Measurements from ENCODE around the gene SHANK3.
A peak's percentile ranks its signal among the peaks of the same experiment; 100 is the strongest.

The SHANK3 gene

DNA sequence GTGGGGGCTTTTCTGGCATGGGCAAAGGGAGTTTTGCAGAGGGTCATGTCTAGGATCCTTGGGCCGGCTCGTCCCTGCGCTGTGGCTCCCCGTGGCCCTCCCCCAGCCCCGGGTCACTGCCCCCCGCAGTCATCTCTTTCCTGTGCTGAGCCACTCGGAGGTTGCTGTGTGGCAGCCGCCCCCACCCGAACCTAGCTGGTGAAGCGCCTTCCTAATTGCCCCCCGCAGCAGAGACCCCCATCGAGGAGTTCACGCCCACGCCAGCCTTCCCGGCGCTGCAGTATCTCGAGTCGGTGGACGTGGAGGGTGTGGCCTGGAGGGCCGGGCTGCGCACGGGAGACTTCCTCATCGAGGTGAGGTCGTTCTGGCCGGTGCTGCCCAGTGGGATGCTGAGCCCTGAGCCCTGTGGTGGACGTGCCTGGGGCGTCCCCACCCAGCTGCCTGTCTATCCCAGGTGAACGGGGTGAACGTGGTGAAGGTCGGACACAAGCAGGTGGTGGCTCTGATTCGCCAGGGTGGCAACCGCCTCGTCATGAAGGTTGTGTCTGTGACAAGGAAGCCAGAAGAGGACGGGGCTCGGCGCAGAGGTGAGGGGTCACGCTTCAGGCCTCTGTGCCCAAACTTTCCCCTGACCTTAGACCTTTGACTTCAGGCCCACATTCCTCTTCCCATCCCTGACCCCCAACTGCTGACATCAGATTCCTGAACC is 32.0 kb downstream of the SHANK3 start:
- no peak overlapping the region for H3K4me3 ChIP-seq (ENCODE audit: low read depth, low read length)
- CTCF ChIA-PET: no interaction called here
- H3K4me1 ChIP-seq (ENCODE audit: control insufficient read depth, insufficient read depth, low read length): no peaks in the 10 kb centered on the region
- H3K27ac ChIP-seq (ENCODE audit: extremely low read depth, low read depth, low read length): no peak overlapping the region
- peaks cover 0 to 65% of the 10 kb centered on the region in 2 experiments; a peak in 2 of 3 replicates for H3K36me3 ChIP-seq (ENCODE audit: control insufficient read depth in 2 of 2, insufficient read depth in 1 of 2, low read length in 2 of 2)
- H3K9me3 ChIP-seq (ENCODE audit: control insufficient read depth, insufficient read depth, low read depth, low read length): no peaks in the 10 kb centered on the region
- TF ChIP-seq HOXA7 (CRISPR knock-in tag; IDR thresholded peaks at IDR 0.05; ENCODE audit: borderline replicate concordance) (no peak), ZNF600 (tag by site-specific recombination; IDR thresholded peaks at IDR 0.05) (no peak), SP2 (tag by site-specific recombination; IDR thresholded peaks at IDR 0.05) (no peak), GLIS2 (tag by site-specific recombination; IDR thresholded peaks at IDR 0.05) (no peak), MZF1 (tag by site-specific recombination; IDR thresholded peaks at IDR 0.05; ENCODE audit: borderline replicate concordance) (no peak), ZNF324 (tag by site-specific recombination; IDR thresholded peaks at IDR 0.05) (no peak), SP7 (tag by site-specific recombination; IDR thresholded peaks at IDR 0.05) (no peak), ZNF366 (tag by site-specific recombination; conservative IDR thresholded peaks at IDR 0.05) (no peak), ZNF664 (tag by site-specific recombination; IDR thresholded peaks at IDR 0.05) (no peak), ZNF792 (tag by site-specific recombination; IDR thresholded peaks at IDR 0.05) (no peak), ZNF544 (tag by site-specific recombination; IDR thresholded peaks at IDR 0.05) (no peak), ZNF292 (tag by site-specific recombination; IDR thresholded peaks at IDR 0.05; ENCODE audit: borderline replicate concordance, low read depth) (no peak), ZNF654 (tag by site-specific recombination; IDR thresholded peaks at IDR 0.05; ENCODE audit: low read depth) (no peak), PRDM4 (tag by site-specific recombination; IDR thresholded peaks at IDR 0.05) (no peak), ZBTB20 (tag by site-specific recombination; IDR thresholded peaks at IDR 0.05) (no peak), ZNF350 (tag by site-specific recombination; IDR thresholded peaks at IDR 0.05) (no peak)
- TF ChIP-seq, protein P1, sequence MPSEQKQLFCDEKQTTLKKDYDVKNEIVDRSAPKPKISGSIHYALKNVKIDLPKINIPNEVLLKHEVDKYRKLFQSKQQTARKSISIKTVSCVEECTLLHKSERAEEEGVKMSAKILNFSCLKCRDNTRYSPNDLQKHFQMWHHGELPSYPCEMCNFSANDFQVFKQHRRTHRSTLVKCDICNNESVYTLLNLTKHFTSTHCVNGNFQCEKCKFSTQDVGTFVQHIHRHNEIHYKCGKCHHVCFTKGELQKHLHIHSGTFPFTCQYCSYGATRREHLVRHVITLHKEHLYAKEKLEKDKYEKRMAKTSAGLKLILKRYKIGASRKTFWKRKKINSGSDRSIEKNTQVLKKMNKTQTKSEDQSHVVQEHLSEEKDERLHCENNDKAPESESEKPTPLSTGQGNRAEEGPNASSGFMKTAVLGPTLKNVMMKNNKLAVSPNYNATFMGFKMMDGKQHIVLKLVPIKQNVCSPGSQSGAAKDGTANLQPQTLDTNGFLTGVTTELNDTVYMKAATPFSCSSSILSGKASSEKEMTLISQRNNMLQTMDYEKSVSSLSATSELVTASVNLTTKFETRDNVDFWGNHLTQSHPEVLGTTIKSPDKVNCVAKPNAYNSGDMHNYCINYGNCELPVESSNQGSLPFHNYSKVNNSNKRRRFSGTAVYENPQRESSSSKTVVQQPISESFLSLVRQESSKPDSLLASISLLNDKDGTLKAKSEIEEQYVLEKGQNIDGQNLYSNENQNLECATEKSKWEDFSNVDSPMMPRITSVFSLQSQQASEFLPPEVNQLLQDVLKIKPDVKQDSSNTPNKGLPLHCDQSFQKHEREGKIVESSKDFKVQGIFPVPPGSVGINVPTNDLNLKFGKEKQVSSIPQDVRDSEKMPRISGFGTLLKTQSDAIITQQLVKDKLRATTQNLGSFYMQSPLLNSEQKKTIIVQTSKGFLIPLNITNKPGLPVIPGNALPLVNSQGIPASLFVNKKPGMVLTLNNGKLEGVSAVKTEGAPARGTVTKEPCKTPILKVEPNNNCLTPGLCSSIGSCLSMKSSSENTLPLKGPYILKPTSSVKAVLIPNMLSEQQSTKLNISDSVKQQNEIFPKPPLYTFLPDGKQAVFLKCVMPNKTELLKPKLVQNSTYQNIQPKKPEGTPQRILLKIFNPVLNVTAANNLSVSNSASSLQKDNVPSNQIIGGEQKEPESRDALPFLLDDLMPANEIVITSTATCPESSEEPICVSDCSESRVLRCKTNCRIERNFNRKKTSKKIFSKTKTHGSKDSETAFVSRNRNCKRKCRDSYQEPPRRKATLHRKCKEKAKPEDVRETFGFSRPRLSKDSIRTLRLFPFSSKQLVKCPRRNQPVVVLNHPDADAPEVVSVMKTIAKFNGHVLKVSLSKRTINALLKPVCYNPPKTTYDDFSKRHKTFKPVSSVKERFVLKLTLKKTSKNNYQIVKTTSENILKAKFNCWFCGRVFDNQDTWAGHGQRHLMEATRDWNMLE (tag by site-specific recombination; conservative IDR thresholded peaks at IDR 0.05; ENCODE audit: low read depth): no peak
- POLR2A ChIA-PET: no interaction called here

DNA sequence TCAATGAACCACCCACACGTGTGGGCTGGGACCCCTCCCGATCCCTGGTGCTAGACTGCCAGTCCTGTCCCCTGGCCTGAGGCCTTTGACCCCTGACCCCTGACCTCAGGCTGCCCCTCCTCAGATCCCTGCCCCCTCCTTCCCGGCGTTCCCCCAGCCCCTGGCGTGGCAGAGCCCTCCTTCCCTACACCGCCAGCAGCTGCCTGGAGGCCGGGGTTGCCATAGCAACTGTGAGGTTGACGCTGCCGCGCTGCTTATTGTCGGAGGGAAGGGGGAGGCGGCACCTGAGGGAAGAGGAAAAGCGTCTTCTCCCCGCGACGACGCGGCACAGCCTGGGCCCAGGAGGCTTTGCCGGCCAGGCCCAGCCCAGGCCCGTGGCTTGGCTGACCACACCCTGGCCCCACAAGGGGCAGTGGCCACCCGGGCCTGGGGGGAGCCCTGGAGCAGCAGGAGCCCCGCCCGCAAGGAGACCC is 32.6 kb downstream of the SHANK3 start:
- Histone ChIP-seq H3K9me3 (ENCODE audit: control insufficient read depth, insufficient read depth, low read depth, low read length) (no peaks in the 10 kb centered on the region), H3K27ac (ENCODE audit: extremely low read depth, low read depth, low read length) (no peak overlapping the region), H3K36me3 (ENCODE audit: control insufficient read depth in 2 of 2, insufficient read depth in 1 of 2, low read length in 2 of 2) (peaks cover 0 to 67% of the 10 kb centered on the region in 2 experiments; a peak in 2 of 3 replicates), H3K4me3 (ENCODE audit: low read depth, low read length) (no peak overlapping the region), H3K4me1 (ENCODE audit: control insufficient read depth, insufficient read depth, low read length) (no peaks in the 10 kb centered on the region)
- POLR2A ChIA-PET: no interaction called here
- CTCF ChIA-PET: no interaction called here
- TF ChIP-seq ZSCAN30 (tag by site-specific recombination; IDR thresholded peaks at IDR 0.05) (no peak), EGR2 (tag by site-specific recombination; IDR thresholded peaks at IDR 0.05; ENCODE audit: low read depth) (no peak), BCL11A (tag by site-specific recombination; IDR thresholded peaks at IDR 0.05; ENCODE audit: low read depth) (peak; percentile 100), ZNF785 (tag by site-specific recombination; IDR thresholded peaks at IDR 0.05) (no peak), ZFP37 (tag by site-specific recombination; IDR thresholded peaks at IDR 0.05) (no peak), BCL11B (tag by site-specific recombination; IDR thresholded peaks at IDR 0.05; ENCODE audit: low read depth) (peak; percentile 100)
- TF ChIP-seq, protein P1 (tag by site-specific recombination; conservative IDR thresholded peaks at IDR 0.05; ENCODE audit: low read depth): no peak
